GM12891 (cell line): ENCODE data around the gene TMCC2.
"Not testable (repeated sequence)": the region's sequence is repeated elsewhere in the genome, so short reads cannot be mapped to it uniquely, and the experiment has no call there.

Source experiments
- DNase-seq: peaks from one replicate; pipeline ENCODE4 v3.0.0; 2011; ENCODE audit warnings: low spot score; ENCODE audit not compliant: insufficient read length
- FAIRE-seq: peaks from 2 replicates; lab custom pipeline; 2011; peaks lifted over from hg19 to GRCh38; lab: Jason Lieb, UNC
- PAX5 ChIP-seq: IDR thresholded peaks from 2 replicates; pipeline ENCODE4 v1.6.1; 2011; ENCODE audit warnings: low read length, moderate library complexity, mild to moderate bottlenecking; ENCODE audit not compliant: insufficient read depth, severe bottlenecking
- POLR2A ChIP-seq: IDR thresholded peaks from 2 replicates; pipeline ENCODE4 v1.6.1; 2011; ENCODE audit warnings: low read depth, low read length, control low read depth
- POLR2AphosphoS5 ChIP-seq: IDR thresholded peaks from 2 replicates; pipeline ENCODE4 v1.6.1; 2011; ENCODE audit warnings: low read depth, low read length, control low read depth
- POU2F2 ChIP-seq: IDR thresholded peaks from 2 replicates; pipeline ENCODE4 v1.6.1; 2011; ENCODE audit warnings: low read depth, mild to moderate bottlenecking, control low read depth, low read length, moderate library complexity
- SPI1 ChIP-seq: IDR thresholded peaks from 2 replicates; pipeline ENCODE4 v1.6.1; 2011; ENCODE audit warnings: low read depth, low read length, control low read depth
- TAF1 ChIP-seq: IDR thresholded peaks from 2 replicates; pipeline ENCODE4 v1.6.1; 2011; ENCODE audit warnings: low read depth, low read length, control low read depth

TMCC2 gene

GRCh38 chr1:205287767-205288559, 60.2 kb downstream of the TMCC2 start:
- TF ChIP-seq SPI1 (peak; percentile 99), POU2F2 (peak; percentile 93), POLR2A (no peak), POLR2AphosphoS5 (peak; percentile 78; the same call in 1 of the 2 replicates)
- FAIRE-seq, result peak; percentile 94
- peak; percentile 74 for DNase-seq

GRCh38 chr1:205291596-205291995, 63.9 kb downstream of the TMCC2 start:
- DNase-seq (no peak), FAIRE-seq (no peak)
- TF ChIP-seq PAX5 (no peak), POLR2A (no peak)

GRCh38 chr1:205293350-205294074, 65.8 kb downstream of the TMCC2 start:
- DNase-seq (no peak), FAIRE-seq (no peak)
- no peak for TF ChIP-seq SPI1
- TF ChIP-seq POLR2A, result no peak
- no peak for TF ChIP-seq TAF1
- TF ChIP-seq PAX5, result no peak
- no peak for TF ChIP-seq POLR2AphosphoS5
- no peak for TF ChIP-seq POU2F2

- no peak for FAIRE-seq
- DNase-seq, result no peak
- TF ChIP-seq SPI1 (no peak), PAX5 (no peak), POLR2AphosphoS5 (no peak), POLR2A (no peak), POU2F2 (no peak), TAF1 (no peak)
Measured at GRCh38 chr1:205294175-205294917, 66.6 kb downstream of the TMCC2 start.

GRCh38 chr1:205294934-205295333, 67.2 kb downstream of the TMCC2 start:
- TF ChIP-seq PAX5 (no peak), POLR2AphosphoS5 (no peak), TAF1 (no peak), POLR2A (no peak), SPI1 (no peak), POU2F2 (no peak)
- FAIRE-seq (no peak), DNase-seq (no peak)

GRCh38 chr1:205296154-205296553, 68.4 kb downstream of the TMCC2 start:
- TF ChIP-seq SPI1, result no peak
- no peak for TF ChIP-seq TAF1
- TF ChIP-seq POLR2AphosphoS5, result no peak
- no peak for TF ChIP-seq PAX5
- TF ChIP-seq POLR2A, result no peak
- no peak for TF ChIP-seq POU2F2
- FAIRE-seq, result no peak
- DNase-seq, result no peak

- not testable (repeated sequence) for FAIRE-seq, DNase-seq
Measured at GRCh38 chr1:205297546-205298177, 69.9 kb downstream of the TMCC2 start.

GRCh38 chr1:205298191-205298994, 70.6 kb downstream of the TMCC2 start:
- no peak for DNase-seq
- no peak for TF ChIP-seq TAF1
- TF ChIP-seq POU2F2, result no peak
- no peak for TF ChIP-seq POLR2AphosphoS5
- TF ChIP-seq SPI1, result no peak
- no peak for TF ChIP-seq PAX5
- TF ChIP-seq POLR2A, result no peak
- no peak for FAIRE-seq

- DNase-seq (no peak), FAIRE-seq (no peak)
- no peak for TF ChIP-seq POU2F2
- no peak for TF ChIP-seq PAX5
- TF ChIP-seq TAF1, result no peak
- TF ChIP-seq SPI1, result no peak
- no peak for TF ChIP-seq POLR2A
- no peak for TF ChIP-seq POLR2AphosphoS5
Measured at GRCh38 chr1:205300149-205300548, 72.4 kb downstream of the TMCC2 start.
